Measurements from ENCODE around the gene DRC7.

DRC7 gene

DNA sequence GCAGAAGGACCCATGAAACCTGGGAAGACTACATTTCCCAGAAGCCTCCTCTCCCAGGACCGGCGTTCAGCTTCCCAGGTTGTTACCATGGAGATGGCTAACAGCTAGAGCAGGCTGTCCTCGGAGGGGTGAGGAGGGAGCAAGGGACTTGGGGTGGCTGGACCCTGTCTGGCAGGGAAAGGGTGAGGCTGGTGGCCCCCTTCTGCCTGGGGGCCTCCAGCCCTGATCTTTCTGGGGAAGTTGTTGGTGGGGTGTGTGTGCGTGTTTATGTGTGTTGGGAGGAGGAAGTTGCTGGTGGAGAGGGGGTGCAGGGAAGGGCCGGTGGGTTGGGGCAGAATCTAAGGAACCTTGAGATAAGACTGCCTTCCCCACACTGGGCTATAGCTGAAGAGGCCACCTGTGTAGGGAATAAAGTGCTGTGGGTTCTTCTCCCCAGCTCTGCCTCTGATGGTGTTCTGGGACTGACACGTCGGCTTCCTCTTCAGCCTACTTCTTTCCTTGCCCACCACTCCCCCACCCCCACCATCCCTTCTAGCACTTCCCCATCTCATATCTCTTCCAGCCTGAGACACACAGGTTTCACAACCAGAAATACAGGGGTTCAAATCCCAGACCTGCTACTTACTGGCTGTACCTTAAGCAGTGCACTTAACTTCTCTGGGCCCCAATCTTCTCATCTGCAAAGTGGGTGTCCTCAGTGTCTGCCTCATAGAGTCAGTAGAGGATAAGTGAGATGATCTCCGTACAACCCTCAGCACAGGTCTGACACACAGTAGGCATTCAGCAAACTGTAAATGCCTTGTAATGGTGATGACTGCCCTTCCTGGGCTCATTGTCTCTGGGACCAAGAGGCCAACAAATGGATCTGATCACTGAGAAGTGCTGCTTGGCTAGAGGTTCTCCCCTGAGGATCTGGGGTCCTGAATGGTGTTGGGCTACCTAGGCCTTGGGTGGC lies at the start of gene DRC7:
Gene DRC7, plus strand, starts transcription at position 82 of the 955 bp plus-strand sequence. CDS start 3,144 bp downstream, outside the sequence.
- peak; percentile 52 for DNase-seq

- DNase-seq, result no peak
Observed at GRCh38 chr16:57645169-57645568, 49.4 kb upstream of the DRC7 start.

DNA sequence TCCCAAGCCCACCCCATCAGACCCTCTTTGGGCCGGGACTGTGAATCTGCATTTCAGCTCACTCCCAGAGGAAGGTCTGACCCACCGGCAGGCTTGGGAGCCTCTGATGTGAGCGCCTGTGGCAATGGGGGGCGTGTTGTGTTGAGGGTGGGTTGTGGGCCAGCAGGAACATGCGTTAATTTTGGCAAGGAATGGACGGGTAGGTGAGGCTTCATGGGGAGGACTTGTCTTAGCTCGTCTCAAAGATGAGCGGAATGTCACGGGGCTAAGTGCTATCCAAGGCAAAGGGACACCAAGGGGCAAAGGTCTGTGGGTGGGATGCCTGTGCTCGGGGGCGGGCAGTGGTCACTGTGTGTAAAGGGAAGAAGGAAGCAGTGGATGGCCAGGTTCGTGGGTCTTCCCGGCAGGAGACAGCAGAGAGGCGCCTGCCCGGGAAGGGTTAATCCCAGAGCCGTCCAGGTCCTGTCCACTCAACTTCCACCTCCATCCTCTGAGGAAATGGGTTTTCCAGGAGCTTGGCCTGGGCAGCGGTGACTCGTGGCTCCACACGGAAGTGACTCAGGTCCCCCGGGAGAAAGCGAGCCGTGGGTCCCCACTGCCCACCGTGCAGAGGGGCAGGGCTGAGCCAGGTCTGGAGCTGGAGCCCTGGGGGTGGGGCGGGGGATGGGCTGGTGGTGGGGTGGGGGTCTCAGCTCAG lies 48.8 kb upstream of the DRC7 start:
- no peak for DNase-seq

- DNase-seq, result no peak
Observed at GRCh38 chr16:57646388-57647039, 48.1 kb upstream of the DRC7 start.

GRCh38 chr16:57647136-57647875 lies 47.3 kb upstream of the DRC7 start:
- DNase-seq, result no peak

- no peak for DNase-seq
Observed at GRCh38 chr16:57648125-57648524, 46.5 kb upstream of the DRC7 start.

GRCh38 chr16:57648581-57649442 lies 45.8 kb upstream of the DRC7 start:
- peak; percentile 46 for DNase-seq

DNA sequence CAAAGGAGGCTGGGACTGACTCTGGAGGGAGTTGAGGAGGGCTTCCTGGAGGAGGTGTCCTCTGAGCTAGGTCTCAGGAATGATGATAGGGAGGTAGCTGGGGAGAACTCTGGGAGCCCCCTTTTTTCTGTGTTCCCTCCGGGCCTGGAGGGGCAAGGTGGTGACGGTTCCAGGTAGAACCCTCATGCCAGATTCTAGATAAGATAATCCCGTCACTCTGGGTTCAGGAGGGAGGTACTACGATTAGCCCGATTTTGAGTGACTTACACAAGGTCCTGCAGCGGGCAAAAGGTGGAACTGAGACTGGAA lies 45.2 kb upstream of the DRC7 start:
- no peak for DNase-seq

DNA sequence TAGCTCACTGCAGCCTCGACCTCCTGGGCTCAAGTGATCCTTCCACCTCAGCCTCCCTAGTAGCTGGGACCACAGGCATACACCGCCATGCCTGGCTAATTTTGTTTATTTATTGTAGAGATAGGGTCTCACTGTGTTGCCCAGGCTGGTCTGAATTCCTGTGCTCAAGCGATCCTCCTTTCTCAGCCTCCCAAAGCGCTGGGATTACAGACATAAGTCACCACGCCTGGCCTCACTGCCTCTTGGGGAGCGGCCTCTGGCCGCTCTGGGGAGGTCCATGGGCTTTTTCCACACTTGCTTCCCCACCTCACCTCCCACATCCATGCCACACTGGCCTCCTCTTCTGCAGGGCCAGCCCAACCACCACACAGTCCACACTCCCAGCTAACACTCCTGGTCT lies 44.8 kb upstream of the DRC7 start:
- DNase-seq, result no peak

GRCh38 chr16:57651344-57652333 lies 43.0 kb upstream of the DRC7 start:
- DNase-seq, result no peak

DNA sequence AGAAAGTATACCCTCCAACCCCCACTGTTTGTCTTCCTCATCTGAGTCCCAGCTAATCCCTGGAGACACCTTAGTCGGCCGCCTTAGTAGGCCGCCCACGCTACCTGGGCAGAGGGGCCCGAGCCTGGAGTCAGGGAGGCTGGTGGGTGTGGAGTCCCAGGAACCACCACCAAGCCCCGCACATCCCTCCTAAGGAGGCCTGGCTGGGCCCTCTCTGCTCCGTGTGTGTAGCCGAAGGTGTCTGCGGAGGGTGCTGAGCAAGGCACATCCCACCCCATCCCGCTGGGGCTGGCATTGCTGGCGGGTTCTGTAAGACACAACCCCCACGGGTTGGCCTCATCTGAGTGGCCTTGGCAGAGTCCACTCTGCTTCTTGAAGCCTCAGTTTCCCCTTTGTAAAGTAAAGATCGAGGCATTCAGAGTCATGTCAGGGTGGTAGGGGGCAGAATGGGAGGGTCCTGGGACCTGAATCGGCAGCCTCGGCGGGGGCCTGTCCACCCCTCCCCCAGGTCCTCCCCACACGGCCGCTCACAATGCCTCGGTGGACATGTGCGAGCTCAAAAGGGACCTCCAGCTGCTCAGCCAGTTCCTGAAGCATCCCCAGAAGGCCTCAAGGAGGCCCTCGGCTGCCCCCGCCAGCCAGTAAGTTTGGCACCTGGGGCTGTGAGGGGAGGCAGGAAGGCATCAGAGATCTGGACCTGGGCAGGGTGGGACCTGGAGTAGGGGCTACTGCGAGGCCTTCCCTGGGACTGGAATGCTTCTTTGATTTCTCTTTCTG lies 41.7 kb upstream of the DRC7 start:
- no peak for DNase-seq

GRCh38 chr16:57653936-57654335 lies 40.7 kb upstream of the DRC7 start:
- DNase-seq, result no peak

- no peak for DNase-seq
Observed at GRCh38 chr16:57656342-57656955, 38.2 kb upstream of the DRC7 start.

DNA sequence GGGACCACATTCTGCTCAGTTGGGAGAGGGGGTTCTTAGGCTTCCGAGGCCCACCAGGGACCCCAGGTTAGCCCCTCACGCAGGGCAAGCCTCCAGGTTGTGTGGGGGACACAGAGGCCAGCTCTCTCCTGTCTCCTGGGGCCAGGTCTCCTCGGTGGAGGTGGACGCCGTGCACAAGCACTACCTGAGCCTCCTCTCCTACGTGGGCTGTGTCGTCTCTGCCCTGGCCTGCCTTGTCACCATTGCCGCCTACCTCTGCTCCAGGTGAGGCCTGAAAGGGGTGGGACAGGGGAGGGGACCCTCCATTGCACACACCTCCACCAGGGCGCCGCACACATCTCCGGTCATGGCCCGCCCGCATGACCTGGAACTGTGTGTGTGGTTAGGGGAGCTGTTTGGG lies 37.4 kb upstream of the DRC7 start:
- no peak for DNase-seq

GRCh38 chr16:57658130-57658877 lies 36.3 kb upstream of the DRC7 start:
- DNase-seq, result no peak

GRCh38 chr16:57658878-57659674 lies 35.5 kb upstream of the DRC7 start:
- no peak for DNase-seq

DNA sequence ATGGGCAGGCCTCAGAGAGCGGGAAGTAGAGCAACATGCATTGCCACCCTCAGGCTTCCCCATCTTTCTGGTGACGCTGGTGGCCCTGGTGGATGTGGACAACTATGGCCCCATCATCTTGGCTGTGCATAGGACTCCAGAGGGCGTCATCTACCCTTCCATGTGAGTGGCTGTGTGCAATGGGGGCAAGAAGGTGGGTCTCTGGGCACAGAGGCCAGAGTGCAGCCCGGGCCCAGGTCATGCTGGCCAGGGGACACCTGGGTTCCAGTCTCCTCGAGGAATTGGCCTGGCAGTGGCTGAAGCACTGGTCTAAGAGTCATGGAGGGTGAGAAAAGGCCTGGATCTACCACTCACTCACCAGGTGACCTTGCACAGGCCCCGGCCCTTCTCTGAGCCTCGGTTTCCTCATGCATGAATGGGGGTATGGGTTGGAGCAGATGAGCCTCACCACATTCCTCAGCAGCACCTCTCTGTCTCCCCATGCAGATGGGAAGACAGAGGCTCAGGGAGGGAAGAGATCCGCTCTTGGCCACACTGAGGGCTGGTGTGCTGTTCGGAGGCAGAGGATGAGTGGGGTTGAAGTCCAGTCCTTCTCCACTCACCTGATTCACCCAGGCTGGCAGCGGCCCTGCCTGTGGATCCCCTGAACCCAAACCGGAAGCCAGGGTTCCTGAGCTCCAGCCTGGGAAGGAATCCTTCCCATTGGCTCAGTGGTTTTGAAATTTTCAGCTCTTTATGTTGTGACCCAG lies 33.7 kb upstream of the DRC7 start:
- DNase-seq, result no peak
